GM18868 (cell line): ENCODE measurements around the gene CLTB.

Experiments
- ATAC-seq: cut with Tn5 transposase; IDR thresholded peaks from one replicate; pipeline ENCODE4 v1.9.1; 2021; ENCODE audit warnings: mild to moderate bottlenecking, moderate library complexity; ENCODE audit not compliant: unreplicated experiment

Gene CLTB

GRCh38 chr5:176405656-176406435 lies 10.5 kb downstream of the CLTB start:
- ATAC-seq, result no peak

- no peak for ATAC-seq
Measured at GRCh38 chr5:176401281-176402205, 14.8 kb downstream of the CLTB start.

GRCh38 chr5:176400382-176401156 lies 15.8 kb downstream of the CLTB start:
- no peak for ATAC-seq

GRCh38 chr5:176397736-176398420 lies 18.5 kb downstream of the CLTB start:
- ATAC-seq, result no peak

GRCh38 chr5:176396330-176396729 lies 20.0 kb downstream of the CLTB start:
- no peak for ATAC-seq

- no peak for ATAC-seq
Measured at GRCh38 chr5:176394881-176395675, 21.3 kb downstream of the CLTB start.

GRCh38 chr5:176394096-176394495 lies 22.2 kb downstream of the CLTB start:
- no peak for ATAC-seq

GRCh38 chr5:176392526-176392925 lies 23.8 kb downstream of the CLTB start:
- ATAC-seq, result no peak

- no peak for ATAC-seq
Measured at GRCh38 chr5:176391999-176392398, 24.3 kb downstream of the CLTB start.

GRCh38 chr5:176391479-176391878 lies 24.9 kb downstream of the CLTB start:
- ATAC-seq, result no peak

GRCh38 chr5:176389135-176390123 lies 26.9 kb downstream of the CLTB start:
- ATAC-seq, result peak; percentile 32

- ATAC-seq, result peak; percentile 87
Measured at GRCh38 chr5:176388444-176389134, 27.8 kb downstream of the CLTB start, which contains the start of the genes HIGD2A and NOP16. Gene HIGD2A, plus strand, starts transcription at chr5:176388751. Its CDS starts 69 bp downstream, at chr5:176388820. Gene NOP16, minus strand, starts transcription at chr5:176388598. Its CDS starts 59 bp downstream, at chr5:176388539.

GRCh38 chr5:176388003-176388443 lies 28.3 kb downstream of the CLTB start:
- ATAC-seq, result no peak

- no peak for ATAC-seq
Measured at GRCh38 chr5:176387384-176387925, 28.9 kb downstream of the CLTB start.

GRCh38 chr5:176386491-176386890 lies 29.8 kb downstream of the CLTB start:
- ATAC-seq, result no peak

GRCh38 chr5:176384991-176385390 lies 31.3 kb downstream of the CLTB start:
- ATAC-seq, result no peak

GRCh38 chr5:176384366-176384930 lies 31.9 kb downstream of the CLTB start:
- no peak for ATAC-seq
